ENCODE results near the gene UBR7.
"Not testable (repeated sequence)": the region's sequence is repeated elsewhere in the genome, so short reads cannot be mapped to it uniquely, and the experiment has no call there.

UBR7 gene, protein sequence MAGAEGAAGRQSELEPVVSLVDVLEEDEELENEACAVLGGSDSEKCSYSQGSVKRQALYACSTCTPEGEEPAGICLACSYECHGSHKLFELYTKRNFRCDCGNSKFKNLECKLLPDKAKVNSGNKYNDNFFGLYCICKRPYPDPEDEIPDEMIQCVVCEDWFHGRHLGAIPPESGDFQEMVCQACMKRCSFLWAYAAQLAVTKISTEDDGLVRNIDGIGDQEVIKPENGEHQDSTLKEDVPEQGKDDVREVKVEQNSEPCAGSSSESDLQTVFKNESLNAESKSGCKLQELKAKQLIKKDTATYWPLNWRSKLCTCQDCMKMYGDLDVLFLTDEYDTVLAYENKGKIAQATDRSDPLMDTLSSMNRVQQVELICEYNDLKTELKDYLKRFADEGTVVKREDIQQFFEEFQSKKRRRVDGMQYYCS

DNA sequence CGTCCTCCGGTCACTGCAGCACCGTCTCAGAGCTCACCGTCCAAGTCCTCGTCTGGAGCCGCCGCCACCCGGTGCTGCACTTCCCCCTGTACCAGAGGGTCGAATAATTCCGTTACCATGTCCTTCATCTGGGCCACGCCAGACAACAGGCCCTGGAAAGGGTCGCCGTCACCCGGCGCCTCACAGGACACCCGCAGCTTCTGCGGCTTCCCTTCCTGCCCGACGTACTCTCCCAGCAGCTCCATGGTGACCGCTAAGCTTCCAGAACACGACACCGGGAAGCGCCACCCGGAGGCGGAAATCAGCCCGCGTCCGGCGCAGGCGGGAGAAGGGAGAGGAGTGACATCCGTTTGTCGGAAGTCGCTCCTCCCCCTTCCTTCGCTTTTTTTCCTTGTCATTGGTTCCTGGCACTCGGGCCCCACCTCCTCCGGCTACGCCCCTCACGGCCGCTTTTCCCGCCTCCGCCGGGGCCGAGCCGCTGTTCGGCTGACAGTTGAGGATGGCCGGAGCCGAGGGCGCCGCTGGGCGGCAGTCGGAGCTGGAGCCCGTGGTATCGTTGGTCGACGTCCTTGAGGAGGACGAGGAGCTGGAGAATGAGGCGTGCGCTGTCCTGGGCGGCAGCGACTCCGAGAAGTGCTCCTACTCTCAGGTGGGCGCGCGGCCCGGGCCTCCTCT is at the start of gene UBR7, which contains the start of gene GON7:
Gene UBR7, plus strand, starts transcription at position 464 of the 675 bp plus-strand sequence. Its CDS starts 36 bp downstream, at position 500.
Gene GON7, minus strand, starts transcription at position 273 of the 675 bp plus-strand sequence. Its CDS starts 28 bp downstream, at position 245.
- peak; percentile 98 for DNase-seq

DNA sequence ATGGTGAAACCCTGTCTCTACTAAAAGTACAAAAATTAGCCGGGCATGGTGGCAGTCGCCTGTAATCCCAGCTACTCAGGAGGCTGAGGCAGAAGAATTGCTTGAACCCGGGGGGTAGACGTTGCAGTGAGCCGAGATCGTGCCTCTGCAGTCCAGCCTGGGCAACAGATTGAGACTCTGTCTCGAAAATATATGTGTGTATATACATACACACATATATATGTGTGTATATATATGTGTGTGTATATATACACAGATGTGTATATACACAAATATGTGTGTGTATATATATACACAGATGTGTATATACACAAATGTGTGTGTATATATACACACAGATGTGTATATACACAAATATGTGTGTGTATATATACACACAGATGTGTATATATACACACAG is 48.7 kb upstream of the UBR7 start:
- not testable (repeated sequence) for DNase-seq

DNA sequence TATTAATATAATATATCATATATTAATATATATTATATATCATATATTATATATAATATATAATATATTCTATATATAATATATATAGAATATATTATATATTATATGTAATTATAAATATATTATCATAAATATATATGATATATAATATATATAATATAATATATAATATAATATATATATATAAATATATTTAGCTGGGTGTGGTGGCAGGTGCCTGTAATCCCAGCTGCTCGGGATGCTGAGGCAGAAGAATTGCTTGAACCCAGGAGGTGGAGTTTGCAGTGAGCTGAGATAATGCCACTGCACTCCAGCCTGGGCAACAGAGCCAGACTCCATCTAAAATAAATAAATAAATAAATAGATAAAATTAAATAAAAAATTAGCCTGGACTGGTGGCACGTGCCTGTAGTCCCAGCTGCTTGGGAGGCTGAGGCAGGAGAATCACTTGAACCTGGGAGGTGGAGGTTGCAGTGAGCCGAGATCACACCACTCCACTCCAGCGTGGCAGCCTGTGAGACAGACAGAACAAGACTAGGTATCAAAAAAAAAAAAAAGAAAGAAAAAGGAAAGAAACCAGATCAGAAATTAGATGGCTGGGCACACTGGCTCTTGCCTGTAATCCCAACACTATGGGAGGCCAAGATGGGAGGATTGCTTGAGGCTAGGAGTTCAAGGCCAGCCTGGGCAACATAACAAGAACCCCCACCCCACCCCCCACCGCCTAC is 47.3 kb upstream of the UBR7 start:
- DNase-seq, result not testable (repeated sequence)

DNA sequence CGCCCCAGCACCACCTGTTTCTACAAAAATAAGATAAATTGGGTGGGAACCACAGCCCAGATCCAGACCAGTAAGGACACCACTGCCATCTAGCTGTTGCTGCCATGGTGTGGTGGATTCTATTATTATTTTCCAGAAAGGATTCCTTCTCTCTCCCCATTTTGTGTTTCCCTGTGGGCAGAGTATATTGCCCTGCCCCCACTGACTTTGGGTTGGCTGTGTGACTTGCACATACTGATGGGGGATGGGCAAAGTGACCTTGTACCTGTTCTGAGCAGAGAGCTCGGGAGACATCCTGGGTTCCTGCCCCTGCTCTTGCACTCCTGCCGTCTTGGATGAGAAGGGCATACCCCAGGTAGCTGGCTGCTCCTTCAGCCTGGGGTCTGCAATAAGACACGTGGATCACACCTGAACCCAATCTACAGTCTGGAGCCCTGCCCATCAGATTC is 46.7 kb upstream of the UBR7 start:
- no peak for DNase-seq

DNA sequence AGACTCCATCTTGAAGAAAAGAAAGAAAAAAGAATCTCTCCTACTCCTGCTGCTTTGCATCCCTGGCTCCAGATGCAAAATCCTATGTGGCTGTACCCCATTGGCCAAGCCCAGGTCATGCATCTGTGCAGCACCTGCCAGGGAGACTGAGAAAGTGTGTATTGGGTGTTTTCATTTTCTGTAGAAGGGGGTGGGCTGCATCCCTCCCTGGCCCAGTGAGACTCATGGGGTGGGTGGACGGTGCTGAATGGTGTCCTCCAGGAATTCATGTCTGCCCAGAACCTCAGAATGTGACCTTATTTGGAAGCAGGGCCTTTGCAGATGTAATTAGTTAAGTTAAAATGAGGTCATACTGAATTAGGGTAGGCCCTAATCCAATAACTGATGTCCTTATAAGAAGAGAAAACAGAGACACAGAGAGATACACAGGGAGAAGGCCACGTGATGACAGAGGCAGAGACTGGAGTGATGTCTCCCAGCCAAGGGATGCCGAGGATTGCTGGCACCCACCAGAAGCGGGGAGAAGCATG is 45.6 kb upstream of the UBR7 start:
- no peak for DNase-seq

DNA sequence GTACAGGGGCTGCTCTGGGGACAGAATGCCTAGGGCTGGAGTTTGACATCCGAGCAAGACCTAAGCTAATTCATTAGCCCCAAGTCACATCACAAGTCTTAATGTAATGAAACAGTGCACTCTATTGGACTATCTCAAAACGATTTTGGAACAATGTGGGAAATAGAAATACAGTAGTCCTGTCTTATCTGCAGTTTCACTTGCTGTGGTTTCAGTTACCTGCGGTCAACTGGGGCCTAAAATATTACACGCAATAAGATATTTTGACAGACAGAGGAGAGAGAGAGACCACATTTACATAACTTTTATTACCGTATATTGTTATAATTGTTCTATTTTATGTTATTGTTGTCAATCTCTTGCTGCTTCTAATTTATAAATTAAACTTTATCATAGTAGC is 43.5 kb upstream of the UBR7 start:
- no peak for DNase-seq

DNA sequence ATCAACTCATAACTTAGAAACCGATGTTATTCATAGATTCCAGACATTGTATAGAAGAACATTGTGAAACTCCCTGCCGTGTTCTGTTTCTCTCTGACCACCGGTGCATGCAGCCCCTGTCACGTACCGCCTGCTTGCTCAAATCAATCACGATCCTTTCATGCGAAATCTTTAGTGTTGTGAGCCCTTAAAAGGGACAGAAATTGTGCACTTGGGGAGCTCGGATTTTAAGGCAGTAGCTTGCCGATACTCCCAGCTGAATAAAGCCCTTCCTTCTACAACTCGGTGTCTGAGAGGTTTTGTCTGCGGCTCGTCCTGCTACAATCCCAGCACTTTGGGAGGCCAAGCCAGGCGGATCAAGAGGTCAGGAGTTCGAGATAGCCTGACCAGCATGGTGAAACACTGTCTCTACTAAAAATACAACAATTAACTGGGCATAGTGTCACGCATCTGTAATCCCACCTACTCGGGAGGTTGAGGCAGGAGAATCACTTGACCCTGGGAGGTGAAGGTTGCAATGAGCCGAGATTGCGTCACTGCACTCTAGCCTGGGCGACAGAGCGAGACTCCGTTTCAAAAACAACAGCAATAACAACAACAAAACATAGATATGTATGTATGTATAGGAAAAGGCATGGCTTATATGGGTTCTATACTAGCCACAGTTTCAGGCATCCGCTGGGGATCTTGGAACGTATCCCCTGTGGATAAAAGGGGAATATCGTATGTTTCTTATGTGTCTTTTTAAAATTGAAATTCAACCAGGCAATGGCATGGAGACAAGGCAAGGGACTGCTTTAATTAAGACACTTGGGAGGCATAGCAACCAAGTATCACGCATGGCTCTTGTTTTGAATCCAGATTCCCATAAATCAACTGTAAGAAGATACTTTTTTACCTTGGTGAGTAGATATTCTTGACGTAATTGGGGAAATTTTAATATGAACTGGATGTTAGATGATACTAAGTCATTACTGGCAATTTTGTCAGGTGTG is 41.5 kb upstream of the UBR7 start:
- not testable (repeated sequence) for DNase-seq

DNA sequence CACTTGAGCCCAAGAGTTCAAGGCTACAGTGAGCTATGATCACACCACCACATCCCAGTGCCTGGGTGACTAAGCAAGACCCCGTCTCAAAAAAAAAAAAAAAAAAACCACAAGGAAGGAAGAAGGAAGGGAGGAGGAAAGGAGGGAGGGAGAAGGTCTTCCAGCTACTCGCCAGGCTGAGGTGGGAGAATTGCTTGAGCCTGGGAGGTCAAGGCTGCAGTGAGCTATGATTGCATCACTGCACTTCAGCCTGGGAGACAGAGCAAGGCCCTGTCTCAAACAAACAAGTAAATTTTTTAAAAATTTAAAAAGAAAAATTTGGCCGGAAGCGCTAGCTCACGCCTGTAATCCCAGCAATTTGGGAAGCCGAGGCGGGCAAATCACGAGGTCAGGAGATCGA is 38.4 kb upstream of the UBR7 start:
- not testable (repeated sequence) for DNase-seq

DNA sequence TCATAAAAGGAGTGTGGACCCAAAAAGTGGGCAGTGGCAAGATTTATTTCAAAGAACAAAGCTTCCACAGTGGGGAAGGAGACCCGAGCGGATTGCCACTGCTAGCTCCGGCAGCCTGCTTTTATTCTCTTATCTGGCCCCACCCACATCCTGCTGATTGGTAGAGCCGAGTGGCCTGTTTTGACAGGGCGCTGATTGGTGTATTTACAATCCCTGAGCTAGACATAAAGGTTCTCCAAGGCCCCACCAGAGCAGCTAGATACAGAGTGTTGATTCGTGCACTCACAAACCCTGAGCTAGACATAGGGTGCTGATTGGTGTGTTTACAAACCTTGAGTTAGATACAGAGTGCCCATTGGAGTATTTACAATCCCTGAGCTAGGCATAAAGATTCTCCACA is 37.4 kb upstream of the UBR7 start:
- not testable (repeated sequence) for DNase-seq

DNA sequence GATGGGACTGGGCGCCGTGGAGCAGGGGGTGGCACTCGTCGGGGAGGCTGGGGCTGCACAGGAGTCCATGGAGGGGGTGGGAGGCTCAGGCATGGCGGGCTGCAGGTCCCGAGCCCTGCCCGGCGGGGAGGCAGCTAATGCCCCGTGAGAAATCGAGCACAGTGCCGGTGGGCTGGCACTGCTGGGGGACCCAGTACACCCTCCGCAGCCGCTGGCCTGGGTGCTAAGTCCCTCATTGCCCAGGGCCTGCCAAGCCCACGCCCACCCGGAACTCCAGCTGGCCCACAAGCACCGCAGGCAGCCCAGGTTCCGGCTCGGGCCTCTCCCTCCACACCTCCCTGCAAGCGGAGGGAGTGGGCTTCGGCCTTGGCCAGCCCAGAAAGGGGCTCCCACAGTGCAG is 36.9 kb upstream of the UBR7 start:
- not testable (repeated sequence) for DNase-seq

DNA sequence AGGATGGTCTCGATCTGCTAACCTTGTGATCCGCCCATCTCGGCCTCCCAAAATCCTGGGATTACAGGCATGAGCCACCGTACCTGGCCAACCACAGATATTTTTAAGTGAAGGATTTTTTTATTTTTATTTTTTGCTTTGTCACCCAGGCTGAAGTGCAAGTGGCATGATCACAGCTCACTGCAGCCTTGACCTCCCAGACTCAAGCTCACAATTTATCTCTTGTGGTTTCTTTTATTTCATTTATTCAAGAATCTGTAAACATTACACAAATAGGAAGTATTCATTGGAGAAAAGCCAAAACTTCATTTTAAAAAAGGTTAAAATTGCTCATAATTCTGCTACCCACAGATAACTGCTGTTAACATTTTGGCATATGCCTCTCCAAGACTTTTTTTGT is 35.7 kb upstream of the UBR7 start:
- DNase-seq, result no peak

DNA sequence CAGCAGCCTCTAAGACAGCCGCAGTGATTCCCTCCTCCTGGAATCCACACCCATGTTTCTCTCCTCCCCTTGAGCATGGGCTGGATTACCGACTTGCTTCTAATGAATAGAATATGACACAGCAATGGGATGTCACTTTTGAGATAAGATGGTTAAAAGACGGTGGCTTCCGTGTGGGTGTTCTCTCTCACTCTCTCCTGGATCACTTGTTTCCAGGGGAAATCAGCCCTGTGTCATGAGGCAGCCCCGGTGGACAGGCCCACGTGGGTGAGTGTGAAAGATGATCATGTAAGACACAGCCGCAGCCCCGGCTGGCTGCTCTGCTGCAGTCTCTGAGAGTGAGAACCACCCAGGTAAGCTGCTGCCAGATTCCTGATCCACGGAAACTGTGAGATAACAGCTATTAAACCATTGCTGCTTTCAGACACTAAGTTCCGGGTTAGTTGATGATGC is 33.1 kb upstream of the UBR7 start:
- DNase-seq, result no peak

DNA sequence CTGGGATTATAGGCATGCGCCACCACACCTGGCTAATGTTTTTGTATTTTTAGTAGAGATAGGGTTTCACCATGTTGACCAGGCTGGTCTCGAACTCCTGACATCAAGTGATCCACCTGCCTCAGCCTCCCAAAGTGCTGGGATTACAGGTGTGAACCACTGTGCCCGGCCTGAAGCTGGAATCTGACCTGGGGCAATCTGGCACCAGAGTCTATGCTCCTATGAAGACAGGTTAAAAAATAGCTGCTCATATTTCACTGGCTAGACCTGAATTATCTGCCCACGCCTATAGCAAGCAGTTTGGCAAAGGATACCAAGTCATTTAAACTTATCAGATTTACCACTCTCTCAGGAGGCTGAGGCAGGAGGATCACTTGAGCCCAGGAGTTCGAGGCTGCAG is 32.3 kb upstream of the UBR7 start:
- not testable (repeated sequence) for DNase-seq

DNA sequence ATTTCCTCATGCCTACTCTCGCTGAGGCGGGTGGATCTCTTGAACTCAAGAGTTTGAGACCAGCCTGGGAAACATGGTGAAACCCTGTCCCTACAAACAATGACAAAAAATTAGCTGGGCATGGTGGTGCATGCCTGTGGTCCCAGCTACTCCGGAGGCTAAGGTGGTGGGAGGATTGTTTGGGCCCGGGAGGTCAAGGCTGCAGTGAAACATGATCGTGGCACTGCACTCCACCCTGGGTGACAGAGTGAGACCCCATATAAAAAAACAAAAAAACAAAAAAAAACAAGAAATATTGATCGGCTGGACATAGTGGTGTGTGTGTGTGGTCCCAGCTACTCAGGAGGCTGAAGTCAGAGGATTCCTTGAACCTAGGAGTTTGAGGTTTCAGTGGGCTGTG is 31.6 kb upstream of the UBR7 start:
- no peak for DNase-seq

DNA sequence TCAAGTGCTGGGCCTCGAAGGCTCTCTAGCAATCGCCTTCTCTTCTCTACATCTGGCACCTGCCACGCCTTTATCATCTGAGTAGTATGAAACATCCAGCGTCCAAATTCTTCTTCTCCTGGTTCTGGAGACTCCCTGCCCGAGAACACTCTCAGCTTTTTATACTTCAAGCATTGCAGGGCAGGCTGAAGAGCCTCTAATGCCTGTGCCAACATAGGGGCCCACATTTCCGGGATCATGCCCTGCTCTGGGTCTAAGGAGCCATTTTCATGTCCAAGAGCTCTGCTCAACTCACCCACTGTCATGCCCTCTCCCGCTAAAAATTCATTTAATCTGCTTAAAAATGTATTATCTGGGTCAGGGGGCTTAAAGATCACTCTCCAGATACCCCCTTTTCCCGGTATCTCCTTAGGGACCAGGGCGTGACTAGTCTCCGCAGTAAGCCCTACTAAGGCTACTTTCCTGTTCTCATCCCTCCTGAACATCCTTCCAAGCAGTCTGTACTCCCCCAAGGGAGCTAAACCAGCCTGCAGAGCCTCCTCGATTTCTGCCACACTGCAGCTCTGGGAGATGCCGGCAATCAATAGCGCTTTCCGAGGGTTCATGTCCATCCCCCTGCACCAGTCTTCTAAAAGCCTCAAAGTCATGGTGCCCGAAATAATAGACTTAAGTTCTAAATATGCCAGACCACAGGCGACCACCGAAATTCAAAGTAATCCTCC is 23.3 kb upstream of the UBR7 start:
- no peak for DNase-seq

DNA sequence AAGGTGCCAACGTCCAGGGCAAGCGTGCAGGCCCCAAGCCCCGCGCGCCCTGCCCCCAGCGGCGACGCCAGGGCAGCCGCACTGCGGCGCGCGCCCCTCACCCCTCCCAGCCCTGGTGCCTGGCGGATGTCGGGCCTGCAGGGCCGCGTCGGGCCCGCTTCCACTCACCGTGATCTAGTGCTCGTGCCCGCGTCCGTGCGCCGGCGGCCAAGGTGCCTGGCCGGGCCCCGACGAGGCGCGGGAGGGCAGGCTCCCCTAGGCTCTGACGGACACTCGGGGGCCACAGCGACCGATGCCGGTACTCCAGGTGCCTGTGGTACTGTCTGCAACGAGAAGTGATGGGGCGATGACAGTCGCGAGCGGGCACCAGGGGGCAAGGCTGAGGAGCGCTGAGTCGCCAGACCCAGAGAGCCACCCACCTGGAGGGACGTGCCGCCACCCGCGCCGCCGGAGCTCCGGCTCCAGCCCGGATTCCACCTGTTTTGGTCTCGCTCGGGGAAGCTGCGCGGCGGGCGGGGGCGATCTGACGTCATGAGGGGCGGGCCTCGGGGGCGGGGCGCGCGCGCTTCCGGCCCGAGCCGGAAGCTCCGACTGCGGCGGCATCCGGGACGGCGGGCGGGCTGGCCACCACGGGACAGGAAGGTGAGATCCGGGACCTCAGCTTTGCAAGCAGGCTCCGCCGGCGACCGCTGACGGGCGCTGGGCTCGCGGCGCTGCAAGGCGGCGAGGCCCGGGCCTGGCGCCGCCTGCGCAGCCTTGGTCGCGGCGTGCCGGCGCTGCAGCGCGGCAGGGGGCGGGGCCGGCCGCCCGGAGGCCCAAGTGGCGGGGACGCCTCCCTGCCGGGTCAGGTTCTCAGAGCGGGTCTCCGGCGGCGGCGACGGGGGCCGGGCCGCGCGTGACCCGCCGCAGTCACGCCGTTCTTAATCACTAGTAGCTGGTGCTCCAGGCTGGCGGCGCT is 22.4 kb upstream of the UBR7 start, which contains the start of the genes LYSET and MOAP1:
Gene LYSET, plus strand, starts transcription at position 927 of the 958 bp plus-strand sequence. CDS start 89 bp downstream, outside the sequence.
Gene MOAP1, minus strand, starts transcription at position 507 of the 958 bp plus-strand sequence. CDS start 655 bp downstream, outside the sequence.
- DNase-seq, result peak; percentile 93

DNA sequence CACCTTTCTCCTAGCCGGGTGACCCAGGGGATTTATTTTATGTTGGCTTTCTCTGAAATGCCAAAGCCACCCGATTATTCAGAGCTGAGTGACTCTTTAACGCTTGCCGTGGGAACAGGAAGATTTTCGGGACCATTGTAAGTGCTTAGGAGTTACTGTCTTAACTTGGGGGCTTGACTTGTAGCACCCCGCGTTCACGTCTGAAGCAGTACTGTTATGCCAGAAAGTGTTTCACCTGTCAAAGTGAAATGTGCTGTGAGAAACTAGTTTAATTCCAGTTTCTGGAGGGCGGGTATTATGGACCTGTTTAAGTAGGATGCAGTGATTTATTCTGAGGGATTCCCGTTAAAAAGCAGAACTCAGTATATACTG is 21.7 kb upstream of the UBR7 start:
- DNase-seq, result no peak

DNA sequence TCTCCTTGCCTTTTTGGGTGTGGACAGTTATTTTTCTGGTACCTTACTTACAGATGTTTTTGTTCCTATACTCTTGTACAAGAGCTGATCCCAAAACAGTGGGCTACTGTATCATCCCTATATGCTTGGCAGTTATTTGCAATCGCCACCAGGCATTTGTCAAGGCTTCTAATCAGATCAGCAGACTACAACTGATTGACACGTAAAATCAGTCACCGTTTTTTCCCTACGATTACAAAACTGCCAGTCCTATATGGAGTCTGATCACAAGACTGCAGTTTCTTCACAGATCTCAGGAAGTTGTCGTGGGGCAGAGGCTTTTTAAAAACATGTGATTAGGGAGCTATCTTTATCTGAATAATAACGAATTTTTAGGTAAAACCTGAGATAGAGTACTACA is 20.6 kb upstream of the UBR7 start:
- no peak for DNase-seq

DNA sequence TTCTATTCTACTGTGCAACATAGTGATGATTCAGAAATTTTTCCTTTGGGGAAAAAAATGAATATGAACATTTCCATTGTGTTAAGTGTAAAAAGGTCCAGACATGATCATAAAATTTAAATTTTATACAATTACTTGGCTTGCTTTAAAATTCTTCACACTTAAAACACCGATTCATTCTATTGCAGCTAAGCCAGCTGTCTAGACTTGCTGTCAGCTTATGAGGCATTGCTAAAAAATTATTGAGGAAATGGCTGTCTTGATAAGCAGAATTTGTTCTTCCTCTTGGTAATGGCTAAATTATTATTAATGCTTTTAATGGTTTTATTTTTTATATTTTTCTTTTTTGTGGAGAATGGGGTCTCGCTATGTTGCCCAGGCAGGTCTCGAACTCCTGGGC is 20.1 kb upstream of the UBR7 start:
- DNase-seq, result no peak

Data from NCI-H2171 (cell line).